Gastrocnemius medialis (tissue), 4 donors: Measurements from ENCODE around the gene GTPBP2. TPM values are rescaled to one million over a fixed set of nuclear protein-coding genes. Genes with fewer than 3 reads are reported as not detected.

Source experiments
- ATAC-seq, 2 donors: fragments of 150-250 bp; one replicate each; pipeline ENCODE4 v1.9.1; 2016
- DNase-seq, 2 donors: peaks; one replicate each; pipeline ENCODE4 v3.0.0-alpha.2; 2019
- H3K27ac ChIP-seq, 4 donors: fragments of 200-600 bp; sonication (generic); 1 replicate in 1 of 4; 2 replicates in 3 of 4; pipeline ENCODE4 v1.5.1; 2016 to 2018; ENCODE audit warnings: mild to moderate bottlenecking in 2 of 4, moderate library complexity in 1 of 4
- H3K27me3 ChIP-seq, 3 donors: fragments of 200-600 bp; sonication (generic) in 2 of 3; 1 replicate in 1 of 3; 2 replicates in 2 of 3; pipeline versions ENCODE4 v1.5.1 to v1.6.0; 2016 to 2019; ENCODE audit warnings: mild to moderate bottlenecking in 1 of 3, moderate library complexity in 1 of 3
- H3K36me3 ChIP-seq, 2 donors: fragments of 200-600 bp; sonication (generic) in 1 of 2; one replicate each; pipeline ENCODE4 v1.5.1; 2017 to 2018
- H3K4me1 ChIP-seq, 2 donors: fragments of 200-600 bp; sonication (generic) in 1 of 2; one replicate each; pipeline ENCODE4 v1.5.1; 2016 to 2017; ENCODE audit warnings: mild to moderate bottlenecking in 2 of 2
- H3K4me3 ChIP-seq, 4 donors: fragments of 200-600 bp; sonication (generic) in 3 of 4; 1 replicate in 1 of 4; 2 replicates in 3 of 4; pipeline ENCODE4 v1.5.1; 2016 to 2019; ENCODE audit warnings: mild to moderate bottlenecking in 2 of 4
- H3K9me3 ChIP-seq, 3 donors: fragments of 200-600 bp; sonication (generic) in 2 of 3; 1 replicate in 1 of 3; 2 replicates in 2 of 3; pipeline ENCODE4 v1.5.1; 2016 to 2019
- CTCF ChIP-seq, 5 experiments: fragments of 450-650 bp in 3 of 5; fragments of 200-600 bp in 2 of 5; sonication (generic) in 2 of 5; IDR thresholded peaks in 4 of 5; conservative IDR thresholded peaks in 1 of 5; 1 replicate in 4 of 5; 2 replicates in 1 of 5; pipeline ENCODE4 v1.5.1; 2016 to 2019; ENCODE audit warnings: antibody characterized with exemption in 5 of 5, mild to moderate bottlenecking in 3 of 5, moderate library complexity in 3 of 5
- POLR2A ChIP-seq, 2 donors: fragments of 450-650 bp; IDR thresholded peaks; one replicate each; pipeline ENCODE4 v1.6.1; 2017; ENCODE audit warnings: antibody characterized with exemption in 2 of 2, mild to moderate bottlenecking in 2 of 2, moderate library complexity in 2 of 2
- in situ Hi-C, 4 donors: fragments of 200-750 bp; cut with MboI; loops; one replicate each; pipeline versions ENCODE4 v1.15.0 to v1.8.0; 2017; ENCODE audit warnings: low sequenced_read_pairs in 4 of 4
- intact Hi-C: fragments of 100-400 bp; cut with DNase I; formaldehyde crosslinking; loops from one replicate; pipeline ENCODE4 v1.15.1; 2023; ENCODE audit warnings: low total_unique reads
- total RNA-seq, 4 donors: library from RNA; depleted of rRNA; stranded (reverse); fragments of >200 nt; gene quantifications; one replicate each; pipeline versions ENCODE4 v1.1.0 to v1.2.3, GENCODE V29; 2016

The GTPBP2 gene
- total RNA-seq, 4 donors from 2014 or later = 25.0 to 39.4 (median 27.1) TPM

- DNase-seq (peak; percentile 95 to 97), ATAC-seq (peak; percentile 90 to 92)
- no peak for TF ChIP-seq CTCF (IDR thresholded peaks at IDR 0.05 in 4 of 5, conservative IDR thresholded peaks at IDR 0.05 in 1 of 5)
- peak; percentile 79 to 94 for TF ChIP-seq POLR2A (IDR thresholded peaks at IDR 0.05)
- Histone ChIP-seq H3K27ac (peak overlapping the region; percentile 97 to 100 (median 100)), H3K27me3 (no peaks in the 10 kb centered on the region), H3K4me1 (peaks cover 21 to 22% of the 10 kb centered on the region in 2 donors), H3K9me3 (no peaks in the 10 kb centered on the region), H3K4me3 (peak overlapping the region; percentile 79 to 97 (median 84)), H3K36me3 (peaks cover 0 to 13% of the 10 kb centered on the region in 2 donors)
- in situ Hi-C loops (no loop called here), intact Hi-C loops (loop anchor here (5.0 kb wide), 1 partner anchor 618 kb away; the partner anchor contains the start of gene HSP90AB1)
Observed at GRCh38 chr6:43629505-43630300, 639 bp upstream of the GTPBP2 start.

- Histone ChIP-seq H3K27ac (peak overlapping the region; percentile 97 to 100 (median 100)), H3K27me3 (no peaks in the 10 kb centered on the region), H3K4me3 (peak overlapping the region; percentile 79 to 97 (median 88)), H3K9me3 (no peaks in the 10 kb centered on the region), H3K4me1 (peaks cover 21 to 22% of the 10 kb centered on the region in 2 donors), H3K36me3 (peaks cover 0 to 25% of the 10 kb centered on the region in 2 donors)
- intact Hi-C loops (loop anchor here (5.0 kb wide), 1 partner anchor 619 kb away; the partner anchor contains the start of gene HSP90AB1), in situ Hi-C loops (no loop called here)
- DNase-seq (peak; percentile 19 to 51), ATAC-seq (no peak)
- TF ChIP-seq CTCF (IDR thresholded peaks at IDR 0.05 in 4 of 5, conservative IDR thresholded peaks at IDR 0.05 in 1 of 5) (no peak), POLR2A (IDR thresholded peaks at IDR 0.05) (no peak)
Observed at GRCh38 chr6:43628393-43629103, 516 bp downstream of the GTPBP2 start.

- ATAC-seq = no peak
- in situ Hi-C loops (no loop called here), intact Hi-C loops (loop anchor here (5.0 kb wide), 1 partner anchor 620 kb away; the partner anchor contains the start of gene HSP90AB1)
- Histone ChIP-seq H3K27ac (peak overlapping the region; percentile 97 to 100 (median 100)), H3K4me1 (peaks cover 21 to 22% of the 10 kb centered on the region in 2 donors), H3K27me3 (no peaks in the 10 kb centered on the region), H3K4me3 (peak overlapping the region in 1 of 4 donors; percentile 97), H3K36me3 (peaks cover 0 to 38% of the 10 kb centered on the region in 2 donors), H3K9me3 (no peaks in the 10 kb centered on the region)
- peak; percentile 67 to 74 for DNase-seq
- TF ChIP-seq POLR2A (IDR thresholded peaks at IDR 0.05) (peak in 1 of 2 donors; percentile 24), CTCF (IDR thresholded peaks at IDR 0.05 in 4 of 5, conservative IDR thresholded peaks at IDR 0.05 in 1 of 5) (no peak)
Observed at GRCh38 chr6:43627008-43627825, 1.8 kb downstream of the GTPBP2 start.

- intact Hi-C loops = loop anchor here (5.0 kb wide), 1 partner anchor 622 kb away; the partner anchor contains the start of gene HSP90AB1
- in situ Hi-C loops = no loop called here
- no peaks in the 10 kb centered on the region for H3K27me3 ChIP-seq
- H3K36me3 ChIP-seq = peaks cover 0 to 55% of the 10 kb centered on the region in 2 donors
- TF ChIP-seq CTCF (IDR thresholded peaks at IDR 0.05 in 4 of 5, conservative IDR thresholded peaks at IDR 0.05 in 1 of 5) = no peak
- TF ChIP-seq POLR2A (IDR thresholded peaks at IDR 0.05) = no peak
- DNase-seq (no peak), ATAC-seq (no peak)
- no peaks in the 10 kb centered on the region for H3K9me3 ChIP-seq
- H3K4me1 ChIP-seq = peaks cover 20 to 21% of the 10 kb centered on the region in 2 donors
- no peak overlapping the region for H3K27ac ChIP-seq
- no peak overlapping the region for H3K4me3 ChIP-seq
Observed at GRCh38 chr6:43625393-43625992, 3.6 kb downstream of the GTPBP2 start.
